GM18519 (cell line): ENCODE data around the gene OAF.
"Not testable (repeated sequence)": the region's sequence is repeated elsewhere in the genome, so short reads cannot be mapped to it uniquely, and the experiment has no call there.

Experiments
- ATAC-seq: cut with Tn5 transposase; IDR thresholded peaks from one replicate; pipeline ENCODE4 v1.9.1; 2021; ENCODE audit warnings: mild to moderate bottlenecking, moderate library complexity; ENCODE audit not compliant: unreplicated experiment, low FRiP score

OAF gene

GRCh38 chr11:120210626-120211521, at the start of gene OAF:
Gene OAF, plus strand, starts transcription at chr11:120211032. Its CDS starts 248 bp downstream, at chr11:120211280.
- no peak for ATAC-seq

DNA sequence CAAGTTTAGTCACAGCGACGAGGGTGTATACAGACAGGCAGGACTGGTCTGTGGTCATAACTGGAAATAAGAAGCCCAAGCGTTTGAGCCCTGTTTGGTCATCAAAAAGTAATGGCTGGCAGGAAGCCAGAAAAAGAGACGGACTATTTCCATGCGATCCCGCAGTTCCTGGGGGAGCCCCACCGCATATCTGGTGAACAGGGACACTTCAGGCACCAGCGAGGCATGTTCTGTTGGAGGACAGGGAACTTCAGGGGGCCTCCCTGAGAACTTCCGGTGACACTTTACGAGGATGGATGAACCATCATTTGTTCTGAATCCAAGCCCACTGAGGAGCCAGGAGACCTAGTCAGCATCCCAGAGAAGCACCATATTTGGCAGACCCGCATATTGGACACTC, 43.2 kb upstream of the OAF start:
- no peak for ATAC-seq

- ATAC-seq: no peak
Measured at GRCh38 chr11:120168108-120168959, 42.5 kb upstream of the OAF start.

GRCh38 chr11:120168960-120169681, 41.7 kb upstream of the OAF start:
- ATAC-seq: no peak

- no peak for ATAC-seq
Measured at GRCh38 chr11:120169981-120170698, 40.7 kb upstream of the OAF start.

GRCh38 chr11:120170741-120171261, 40.0 kb upstream of the OAF start:
- ATAC-seq: no peak

DNA sequence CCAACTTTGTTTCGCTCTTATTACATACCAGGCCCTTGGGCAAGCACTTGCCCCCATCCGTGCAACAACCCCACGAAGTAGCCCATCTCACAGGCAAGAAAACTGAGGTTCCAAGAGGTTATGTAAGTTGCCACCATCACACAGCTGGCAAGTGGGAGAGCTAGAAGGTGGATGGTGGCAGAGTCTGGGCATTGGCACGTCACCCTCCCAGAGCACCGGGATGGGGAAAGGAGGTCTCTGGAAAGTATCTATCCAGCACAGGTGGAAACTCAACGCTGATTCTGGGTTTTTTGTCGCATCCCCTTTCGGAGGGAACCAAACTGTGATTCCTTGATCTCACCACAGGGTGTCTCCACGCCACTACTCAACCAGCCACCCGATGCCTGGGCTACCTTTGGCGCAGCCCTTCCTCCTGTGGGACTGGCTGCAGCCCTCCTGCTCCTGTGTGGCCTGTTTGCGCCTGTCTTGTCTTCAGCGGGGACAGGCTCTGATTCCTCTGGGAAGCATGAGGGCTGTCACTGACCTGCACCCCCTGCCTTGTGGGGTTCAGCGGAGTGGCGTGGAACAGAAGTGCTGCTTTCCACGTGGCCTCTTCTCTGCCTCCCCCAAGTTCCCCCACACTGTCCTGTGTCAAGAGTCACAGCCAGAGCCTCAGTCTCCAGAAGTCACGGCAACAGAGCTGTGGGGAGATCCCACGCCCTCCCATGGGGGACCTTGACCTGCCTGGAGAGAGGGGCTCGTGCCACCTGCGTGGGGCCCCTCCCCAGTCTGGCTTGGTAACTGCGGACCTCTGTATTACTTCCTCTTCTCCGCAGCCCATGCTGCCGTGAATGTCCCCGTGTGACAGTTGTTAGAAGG, 38.5 kb upstream of the OAF start:
- no peak for ATAC-seq

- ATAC-seq: no peak
Measured at GRCh38 chr11:120173019-120173705, 37.7 kb upstream of the OAF start.

GRCh38 chr11:120173807-120174206, 37.0 kb upstream of the OAF start:
- no peak for ATAC-seq

GRCh38 chr11:120174866-120175265, 36.0 kb upstream of the OAF start:
- ATAC-seq: no peak

- ATAC-seq: no peak
Measured at GRCh38 chr11:120178561-120179056, 32.2 kb upstream of the OAF start.

DNA sequence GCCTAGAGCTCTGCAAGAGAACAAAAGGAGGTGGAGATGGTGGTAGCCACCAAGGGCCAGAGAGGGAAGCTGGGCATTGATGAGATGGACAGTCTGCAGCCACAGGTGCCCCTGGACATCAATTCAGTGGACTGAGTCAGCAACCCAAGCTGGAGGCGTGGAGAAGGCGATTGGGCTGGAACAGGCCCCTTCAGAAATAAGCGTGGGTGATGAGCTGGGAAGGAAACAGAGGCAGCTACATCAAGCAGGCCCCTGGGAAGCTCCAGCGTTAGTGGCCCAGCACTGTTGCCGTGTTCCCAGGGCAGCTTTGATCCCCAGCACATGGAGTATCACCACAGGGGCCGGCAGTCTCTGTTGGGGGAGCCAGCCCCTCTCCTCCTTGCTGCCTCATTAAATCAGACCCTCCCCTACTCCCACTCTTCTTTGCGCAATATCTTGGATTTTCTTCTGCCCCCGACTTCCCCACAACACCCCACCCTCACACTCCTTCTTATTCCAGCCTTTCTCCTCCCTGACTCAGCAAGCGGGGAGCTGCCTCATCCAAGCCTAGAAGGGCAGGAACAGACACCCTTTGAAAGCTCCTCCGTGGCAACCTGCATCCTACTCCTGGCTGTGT, 31.7 kb upstream of the OAF start:
- ATAC-seq: no peak

- ATAC-seq: not testable (repeated sequence)
Measured at GRCh38 chr11:120180063-120180462, 30.8 kb upstream of the OAF start.

DNA sequence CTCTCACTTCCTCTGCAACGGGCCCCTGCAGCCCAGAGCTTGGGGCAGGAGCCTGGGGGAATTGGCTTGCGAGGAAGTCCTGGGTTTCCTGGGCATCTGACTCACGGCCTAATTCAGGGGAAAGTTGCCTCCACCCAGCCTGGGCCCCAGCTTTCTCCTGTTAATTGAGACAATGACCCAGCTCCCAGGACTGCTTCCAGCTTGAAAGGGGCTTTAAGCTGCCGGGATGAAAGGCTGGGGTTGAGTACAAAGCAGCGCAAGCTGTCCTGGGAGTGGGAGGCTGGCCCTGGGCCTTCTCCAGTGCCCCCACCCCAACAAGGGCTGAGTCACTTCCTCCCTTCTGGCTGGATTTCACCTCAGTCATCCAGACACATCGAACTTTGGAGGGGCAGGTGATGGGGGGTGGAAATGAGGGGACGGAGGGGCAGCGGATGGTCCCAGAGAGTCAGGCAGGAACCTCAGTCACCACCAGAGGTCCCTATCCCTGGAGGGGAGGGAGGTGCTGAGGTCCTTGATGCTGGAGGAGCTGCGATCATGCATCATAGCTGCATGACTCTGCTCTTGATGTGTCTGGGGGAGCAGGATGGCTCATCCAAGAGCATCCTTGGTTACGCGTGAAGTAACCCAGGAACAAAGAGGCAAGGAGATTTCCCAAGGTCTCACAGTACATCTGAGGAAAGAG, 30.1 kb upstream of the OAF start:
- ATAC-seq: no peak

- ATAC-seq: no peak
Measured at GRCh38 chr11:120181376-120181975, 29.4 kb upstream of the OAF start.

DNA sequence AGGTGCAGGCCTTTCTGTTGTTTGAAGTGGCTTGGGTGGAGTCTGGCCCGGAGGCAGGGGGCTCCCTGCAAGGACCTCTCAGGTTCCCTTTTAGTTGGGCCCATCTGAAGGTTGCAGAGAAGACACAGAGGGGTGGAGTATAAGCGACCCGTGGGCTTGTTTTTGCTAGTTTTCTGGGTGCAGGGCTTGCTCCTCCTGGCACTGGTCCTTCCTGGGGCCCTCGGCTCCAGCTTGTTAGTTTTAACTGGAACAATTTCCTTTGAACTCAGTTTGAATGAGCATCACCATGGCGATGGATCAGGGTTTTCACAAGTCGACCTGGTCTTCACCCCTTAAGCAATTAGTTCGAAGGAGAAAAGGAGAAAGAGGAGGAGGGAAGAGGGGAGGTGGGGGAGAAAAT, 28.5 kb upstream of the OAF start:
- no peak for ATAC-seq
